Naive thymus-derived CD4-positive, alpha-beta T cell (primary cell): ENCODE measurements around the gene ANGPTL1. TPM values are rescaled to one million over a fixed set of nuclear protein-coding genes. Genes with fewer than 3 reads are reported as not detected.

Experiments used
- ATAC-seq: fragments of 150-1000 bp; cut with Tn5 transposase; 2 replicates; pipeline ENCODE4 v1.10.0; 2021; ENCODE audit warnings: mild to moderate bottlenecking, moderate library complexity
- CTCF ChIA-PET: fragments of 350-600 bp; sonication (Branson Sonifier 250); formaldehyde crosslinking; loops from one replicate; lab custom pipeline; 2021; ENCODE audit warnings: antibody characterized with exemption; lab: Charles Lee
- POLR2A ChIA-PET: fragments of 350-600 bp; sonication (Branson Sonifier 250); formaldehyde crosslinking; loops from one replicate; lab custom pipeline; 2021; ENCODE audit warnings: antibody characterized with exemption, inconsistent platforms; lab: Charles Lee
- DNase-seq, 9 donors: peaks; one replicate each; pipeline versions ENCODE4 v3.0.0 to v3.0.0-alpha.2; 2020 to 2022; ENCODE audit warnings: mixed read lengths in 1 of 9
- H3K27ac ChIP-seq: one replicate; pipeline ENCODE4 v1.7.0; 2013; ENCODE audit warnings: mild to moderate bottlenecking, low read depth, low read length, moderate library complexity
- H3K27me3 ChIP-seq, 2 donors: one replicate each; pipeline ENCODE4 v1.7.0; 2013; ENCODE audit warnings: low read length in 2 of 2, mild to moderate bottlenecking in 2 of 2, moderate library complexity in 2 of 2; ENCODE audit not compliant: control insufficient read depth in 2 of 2, insufficient read depth in 2 of 2
- H3K36me3 ChIP-seq, 3 experiments: 1 replicate in 2 of 3; 2 replicates in 1 of 3; pipeline ENCODE4 v1.7.0; 2013; ENCODE audit warnings: low read length in 3 of 3, mild to moderate bottlenecking in 3 of 3, moderate library complexity in 1 of 3; ENCODE audit not compliant: insufficient read depth in 3 of 3, control insufficient read depth in 2 of 3
- H3K4me1 ChIP-seq, 2 donors: one replicate each; pipeline ENCODE4 v1.7.0; 2013; ENCODE audit warnings: low read length in 2 of 2, mild to moderate bottlenecking in 2 of 2, moderate library complexity in 1 of 2; ENCODE audit not compliant: control insufficient read depth in 2 of 2, insufficient read depth in 2 of 2
- H3K4me3 ChIP-seq: 2 replicates; pipeline ENCODE4 v1.7.0; 2013; ENCODE audit warnings: mild to moderate bottlenecking, low read length
- H3K9me3 ChIP-seq, 3 experiments: 1 replicate in 2 of 3; 2 replicates in 1 of 3; pipeline ENCODE4 v1.7.0; 2013; ENCODE audit warnings: low read length in 3 of 3; ENCODE audit not compliant: control insufficient read depth in 2 of 3
- H3K27ac Mint-ChIP-seq, 9 donors: one replicate each; pipeline ENCODE4 v1.8.0; 2020 to 2022; ENCODE audit warnings: mixed read lengths in 9 of 9, mild to moderate bottlenecking in 8 of 9, moderate library complexity in 5 of 9, inconsistent platforms in 2 of 9
- H3K27me3 Mint-ChIP-seq, 5 donors: one replicate each; pipeline ENCODE4 v1.8.0; 2021 to 2022; ENCODE audit warnings: mixed read lengths in 5 of 5, mild to moderate bottlenecking in 1 of 5
- H3K36me3 Mint-ChIP-seq, 5 donors: one replicate each; pipeline ENCODE4 v1.8.0; 2020 to 2022; ENCODE audit warnings: mixed read lengths in 5 of 5, mild to moderate bottlenecking in 3 of 5, inconsistent platforms in 1 of 5
- H3K4me1 Mint-ChIP-seq, 7 donors: one replicate each; pipeline ENCODE4 v1.8.0; 2020 to 2022; ENCODE audit warnings: mixed read lengths in 7 of 7, mild to moderate bottlenecking in 3 of 7, inconsistent platforms in 1 of 7
- H3K4me3 Mint-ChIP-seq, 10 donors: one replicate each; pipeline ENCODE4 v1.8.0; 2020 to 2022; ENCODE audit warnings: mild to moderate bottlenecking in 10 of 10, mixed read lengths in 10 of 10, moderate library complexity in 6 of 10, inconsistent platforms in 2 of 10
- H3K9me3 Mint-ChIP-seq, 11 donors: one replicate each; pipeline ENCODE4 v1.8.0; 2020 to 2022; ENCODE audit warnings: mixed read lengths in 11 of 11, mild to moderate bottlenecking in 4 of 11, inconsistent platforms in 1 of 11, moderate library complexity in 1 of 11
- intact Hi-C, 2 donors: fragments of 100-400 bp; cut with micrococcal nuclease; formaldehyde crosslinking; loops; one replicate each; pipeline ENCODE4 v1.15.1; 2023
- polyA plus RNA-seq, 2 donors: library from polyadenylated mRNA; unstranded; fragments of 300-500 nt; fragmentation: Illumina TruSeq; gene quantifications; one replicate each; pipeline ENCODE4 v1.2.3, GENCODE V29; 2021
- total RNA-seq, 6 experiments: library from RNA in 5 of 6; stranded (reverse) in 5 of 6; gene quantifications; 1 replicate in 5 of 6; 2 replicates in 1 of 6; pipeline ENCODE4 v1.2.3 and lab custom pipeline; 2021 to 2026

The ANGPTL1 gene
- total and polyA plus RNA-seq, 7 experiments from 2014 or later, result not detected

DNA sequence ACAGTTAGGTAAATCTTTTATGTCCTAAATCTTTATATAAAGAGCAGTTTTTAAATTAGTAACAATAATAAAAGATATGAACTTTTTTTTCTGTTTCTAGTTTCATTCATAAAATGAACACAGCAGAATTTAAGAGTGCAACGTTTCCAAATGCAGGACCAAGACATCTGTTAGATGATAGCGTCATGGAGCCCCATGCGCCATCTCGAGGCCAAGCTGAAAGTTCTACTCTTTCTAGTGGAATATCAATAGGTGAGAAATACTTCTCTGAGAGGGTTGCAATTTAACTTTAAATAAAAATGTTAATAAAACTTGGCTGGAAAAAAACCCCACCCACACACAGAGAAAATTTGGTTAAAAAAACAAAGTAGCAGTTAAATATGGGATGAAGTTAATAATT is 15.0 kb upstream of the ANGPTL1 start:
- H3K4me3 ChIP-seq, result no peak overlapping the region
- no peaks in the 10 kb centered on the region for H3K27me3 ChIP-seq
- Mint-ChIP-seq H3K4me1 (no peaks in the 10 kb centered on the region), H3K27me3 (no peaks in the 10 kb centered on the region), H3K9me3 (no peaks in the 10 kb centered on the region), H3K27ac (no peak overlapping the region), H3K4me3 (no peak overlapping the region), H3K36me3 (peaks cover 0 to 28% (median 10%) of the 10 kb centered on the region in 5 donors)
- peaks cover 0 to 16% (median 0%) of the 10 kb centered on the region in 3 experiments for H3K36me3 ChIP-seq
- no peak for ATAC-seq
- intact Hi-C loops, result no loop called here
- CTCF ChIA-PET, result no interaction called here
- POLR2A ChIA-PET, result no interaction called here
- H3K9me3 ChIP-seq, result no peaks in the 10 kb centered on the region
- DNase-seq, result no peak
- H3K27ac ChIP-seq, result no peak overlapping the region
- H3K4me1 ChIP-seq, result no peaks in the 10 kb centered on the region

GRCh38 chr1:178881950-178882349 is 11.1 kb upstream of the ANGPTL1 start:
- no peaks in the 10 kb centered on the region for H3K9me3 ChIP-seq
- Mint-ChIP-seq H3K4me3 (no peak overlapping the region), H3K27me3 (no peaks in the 10 kb centered on the region), H3K27ac (no peak overlapping the region), H3K36me3 (peaks cover 0 to 23% (median 11%) of the 10 kb centered on the region in 5 donors), H3K4me1 (no peaks in the 10 kb centered on the region), H3K9me3 (no peaks in the 10 kb centered on the region)
- H3K36me3 ChIP-seq, result peaks cover 0 to 9% (median 0%) of the 10 kb centered on the region in 3 experiments
- H3K27ac ChIP-seq, result no peak overlapping the region
- no peaks in the 10 kb centered on the region for H3K27me3 ChIP-seq
- intact Hi-C loops, result no loop called here
- CTCF ChIA-PET, result no interaction called here
- POLR2A ChIA-PET, result no interaction called here
- no peak for DNase-seq
- no peak for ATAC-seq
- no peaks in the 10 kb centered on the region for H3K4me1 ChIP-seq
- H3K4me3 ChIP-seq, result no peak overlapping the region

- H3K4me1 ChIP-seq, result no peaks in the 10 kb centered on the region
- ATAC-seq (no peak), DNase-seq (no peak)
- no peaks in the 10 kb centered on the region for H3K9me3 Mint-ChIP-seq
- H3K4me3 Mint-ChIP-seq, result no peak overlapping the region
- H3K27ac Mint-ChIP-seq, result no peak overlapping the region
- H3K36me3 ChIP-seq, result no peaks in the 10 kb centered on the region
- H3K4me1 Mint-ChIP-seq, result peaks cover 0 to under 1% (median 0%) of the 10 kb centered on the region in 7 donors
- H3K9me3 ChIP-seq, result no peaks in the 10 kb centered on the region
- no peaks in the 10 kb centered on the region for H3K27me3 ChIP-seq
- no peak overlapping the region for H3K4me3 ChIP-seq
- H3K36me3 Mint-ChIP-seq, result peaks cover 0 to 17% (median 3%) of the 10 kb centered on the region in 5 donors
- no peak overlapping the region for H3K27ac ChIP-seq
- H3K27me3 Mint-ChIP-seq, result no peaks in the 10 kb centered on the region
- ChIA-PET POLR2A (no interaction called here), CTCF (no interaction called here)
- intact Hi-C loops, result no loop called here
Measured at GRCh38 chr1:178877896-178878295, 7.0 kb upstream of the ANGPTL1 start.

DNA sequence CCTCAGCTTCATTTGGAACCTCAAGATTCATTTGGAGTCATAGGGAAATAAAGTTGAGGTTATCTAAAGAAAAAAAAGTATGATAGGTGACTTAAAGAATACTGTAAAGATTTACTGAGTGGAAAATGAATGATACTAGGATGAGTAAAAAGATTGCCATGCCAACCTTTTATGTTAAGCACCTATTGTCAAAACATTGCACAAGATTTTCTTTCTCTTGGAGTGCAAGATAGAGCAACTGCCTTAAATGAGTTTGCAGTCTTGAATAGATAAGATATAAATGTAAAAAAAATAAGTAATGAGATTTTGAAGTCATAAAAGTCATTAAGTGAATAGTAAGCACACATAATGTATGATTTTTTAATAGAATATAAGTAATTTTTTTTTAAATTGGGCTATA is 5.1 kb upstream of the ANGPTL1 start:
- H3K27ac Mint-ChIP-seq, result no peak overlapping the region
- no peak overlapping the region for H3K4me3 ChIP-seq
- peaks cover 0 to 16% (median 3%) of the 10 kb centered on the region in 5 donors for H3K36me3 Mint-ChIP-seq
- intact Hi-C loops, result no loop called here
- H3K27ac ChIP-seq, result no peak overlapping the region
- no peaks in the 10 kb centered on the region for H3K9me3 ChIP-seq
- no peaks in the 10 kb centered on the region for H3K27me3 Mint-ChIP-seq
- ATAC-seq, result no peak
- CTCF ChIA-PET, result no interaction called here
- POLR2A ChIA-PET, result interaction anchor here (0.7 kb wide), 1 partner anchor 36 kb away, joined by 5 read pairs; no protein-coding TSS in a partner anchor
- no peak overlapping the region for H3K4me3 Mint-ChIP-seq
- peaks cover 0 to 5% (median 0%) of the 10 kb centered on the region in 7 donors for H3K4me1 Mint-ChIP-seq
- no peaks in the 10 kb centered on the region for H3K27me3 ChIP-seq
- H3K36me3 ChIP-seq, result no peaks in the 10 kb centered on the region
- H3K4me1 ChIP-seq, result no peaks in the 10 kb centered on the region
- H3K9me3 Mint-ChIP-seq, result no peaks in the 10 kb centered on the region
- no peak for DNase-seq

GRCh38 chr1:178874966-178875365 is 4.1 kb upstream of the ANGPTL1 start:
- intact Hi-C loops, result no loop called here
- no peaks in the 10 kb centered on the region for H3K9me3 ChIP-seq

DNA sequence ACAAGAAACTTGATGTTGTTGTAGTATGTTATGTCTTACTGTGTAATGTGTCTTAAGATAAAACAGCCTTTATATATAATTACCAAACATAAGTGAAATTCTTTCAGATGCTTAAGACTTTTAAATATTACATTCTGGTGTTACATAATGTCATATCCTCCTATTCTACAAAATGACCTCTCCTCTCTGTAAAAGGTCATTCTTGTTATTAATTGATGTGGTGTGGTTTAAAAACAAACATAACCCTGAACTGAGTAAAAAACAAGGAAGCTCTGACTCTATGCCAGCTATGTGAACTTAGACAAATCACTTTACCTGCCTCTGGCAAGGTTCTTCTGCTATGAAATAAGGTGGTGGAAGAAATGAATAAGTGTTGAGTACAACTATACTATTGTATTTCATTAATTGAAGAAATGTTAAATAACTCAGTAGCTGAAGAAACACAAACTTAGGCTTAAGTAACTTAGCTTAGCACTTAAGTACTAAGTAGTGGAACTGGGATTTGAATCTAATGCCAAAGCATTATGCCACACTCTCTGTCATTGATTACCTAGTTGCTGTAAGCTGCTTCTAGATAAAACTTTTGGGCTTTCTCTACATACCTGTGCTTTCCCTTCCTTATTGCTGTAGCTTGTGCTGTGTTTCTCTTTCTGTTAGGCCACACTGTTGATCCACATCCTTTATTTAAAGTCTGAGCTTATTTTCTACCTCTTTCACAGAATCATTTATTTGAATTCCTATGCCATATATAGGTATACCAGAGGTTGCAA is 859 bp upstream of the ANGPTL1 start:
- Histone ChIP-seq H3K36me3 (no peaks in the 10 kb centered on the region), H3K4me1 (no peaks in the 10 kb centered on the region), H3K27ac (no peak overlapping the region), H3K4me3 (no peak overlapping the region), H3K27me3 (no peaks in the 10 kb centered on the region), H3K9me3 (no peaks in the 10 kb centered on the region)
- H3K4me1 Mint-ChIP-seq, result peaks cover 0 to 7% (median 0%) of the 10 kb centered on the region in 7 donors
- H3K27ac Mint-ChIP-seq, result no peak overlapping the region
- no peak overlapping the region for H3K4me3 Mint-ChIP-seq
- POLR2A ChIA-PET, result no interaction called here
- intact Hi-C loops, result loop anchor here in 1 of 2 donors (2.0 kb wide), 1 partner anchor 47 kb away; no protein-coding TSS in a partner anchor
- no peaks in the 10 kb centered on the region for H3K9me3 Mint-ChIP-seq
- CTCF ChIA-PET, result no interaction called here
- no peaks in the 10 kb centered on the region for H3K27me3 Mint-ChIP-seq
- DNase-seq (no peak), ATAC-seq (no peak)
- H3K36me3 Mint-ChIP-seq, result peaks cover 0 to 19% (median 4%) of the 10 kb centered on the region in 5 donors

More at GRCh38 chr1:178874966-178875365, 4.1 kb upstream of the ANGPTL1 start:
- H3K4me3 Mint-ChIP-seq, result no peak overlapping the region
- ChIA-PET POLR2A (no interaction called here), CTCF (no interaction called here)
- H3K4me3 ChIP-seq, result no peak overlapping the region
- no peaks in the 10 kb centered on the region for H3K27me3 Mint-ChIP-seq
- DNase-seq (no peak), ATAC-seq (no peak)
- no peak overlapping the region for H3K27ac ChIP-seq
- H3K36me3 Mint-ChIP-seq, result peaks cover 0 to 14% (median 3%) of the 10 kb centered on the region in 5 donors
- H3K4me1 ChIP-seq, result no peaks in the 10 kb centered on the region
- H3K27me3 ChIP-seq, result no peaks in the 10 kb centered on the region
- no peaks in the 10 kb centered on the region for H3K9me3 Mint-ChIP-seq
- H3K27ac Mint-ChIP-seq, result no peak overlapping the region
- H3K4me1 Mint-ChIP-seq, result peaks cover 0 to 5% (median 0%) of the 10 kb centered on the region in 7 donors
- no peaks in the 10 kb centered on the region for H3K36me3 ChIP-seq

GRCh38 chr1:178870221-178870620 is 656 bp downstream of the ANGPTL1 start:
- intact Hi-C loops, result no loop called here
- ChIA-PET POLR2A (no interaction called here), CTCF (no interaction called here)

More at GRCh38 chr1:178870221-178870620, 656 bp downstream of the ANGPTL1 start:
- H3K27me3 Mint-ChIP-seq, result no peaks in the 10 kb centered on the region
- peaks cover 0 to 7% (median 0%) of the 10 kb centered on the region in 7 donors for H3K4me1 Mint-ChIP-seq
- no peak for DNase-seq
- Histone ChIP-seq H3K4me3 (no peak overlapping the region), H3K36me3 (no peaks in the 10 kb centered on the region), H3K27ac (no peak overlapping the region), H3K27me3 (no peaks in the 10 kb centered on the region), H3K9me3 (no peaks in the 10 kb centered on the region), H3K4me1 (no peaks in the 10 kb centered on the region)
- no peak overlapping the region for H3K4me3 Mint-ChIP-seq
- H3K36me3 Mint-ChIP-seq, result peaks cover 0 to 25% (median 8%) of the 10 kb centered on the region in 5 donors
- H3K9me3 Mint-ChIP-seq, result no peaks in the 10 kb centered on the region
- no peak for ATAC-seq
- no peak overlapping the region for H3K27ac Mint-ChIP-seq
